HCT116 (cell line): ENCODE results near the gene BPIFB6. TPM values are rescaled to one million over a fixed set of nuclear protein-coding genes. Genes with fewer than 3 reads are reported as not detected.

Experiments used
- ATAC-seq: fragments of 200-7000 bp; cut with Tn5 transposase; 2 replicates; pipeline ENCODE4 v1.9.1; 2020; ENCODE audit warnings: mild to moderate bottlenecking, moderate library complexity
- BruUV-seq: library from RNA; stranded (reverse); fragments of 400-500 nt; replicated peaks from 2 replicates; lab custom pipeline; 2021; lab: Mats Ljungman, UMichigan
- CTCF ChIA-PET: fragments of 300-600 bp; sonication (Branson Sonifier 250); formaldehyde crosslinking; loops from one replicate; lab custom pipeline; 2021; ENCODE audit warnings: antibody characterized with exemption; lab: Charles Lee
- POLR2A ChIA-PET: fragments of 300-600, 350-600 bp; sonication (Branson Sonifier 250); formaldehyde crosslinking; loops from one replicate; lab custom pipeline; 2021; ENCODE audit warnings: antibody characterized with exemption; lab: Charles Lee
- RAD21 ChIA-PET, 2 experiments: fragments of 300-600 bp; sonication (Branson Sonifier 250); formaldehyde crosslinking; loops; one replicate each; lab custom pipeline; 2023; ENCODE audit warnings: low total read pairs in 2 of 2; ENCODE audit not compliant: uncharacterized antibody in 2 of 2, unreplicated experiment in 2 of 2, low non-redundant PET in 1 of 2; lab: Charles Lee
- DNase-seq: peaks from one replicate; pipeline ENCODE4 v3.0.0-alpha.2; 2010; ENCODE audit warnings: low read depth, low spot score
- H2AFZ ChIP-seq: fragments of 200-600 bp; shearing (Covaris generic), sonication (generic); 2 replicates; pipeline ENCODE4 v1.6.1; 2017; ENCODE audit warnings: low read depth, mixed run types, mixed read lengths, antibody characterized with exemption, low read length; ENCODE audit not compliant: poor library complexity, severe bottlenecking
- H3K27ac ChIP-seq: 2 replicates; pipeline ENCODE4 v1.5.1; 2012; ENCODE audit warnings: low read depth, low read length
- H3K27me3 ChIP-seq: fragments of 200-600 bp; sonication (generic); 2 replicates; pipeline ENCODE4 v1.6.1; 2016; ENCODE audit warnings: mixed run types, low read length, mixed read lengths; ENCODE audit not compliant: insufficient read depth
- H3K36me3 ChIP-seq, 2 experiments: fragments of 200-500 bp in 1 of 2; fragments of 200-600 bp in 1 of 2; sonication (Bioruptor generic) in 1 of 2; sonication (generic) in 1 of 2; 2 replicates each; pipeline versions ENCODE4 v1.5.1 to v1.6.1; 2014 to 2016; ENCODE audit warnings: low read length in 2 of 2, inconsistent platforms in 1 of 2, mixed read lengths in 1 of 2, mixed run types in 1 of 2; ENCODE audit not compliant: insufficient read depth in 2 of 2, control insufficient read depth in 1 of 2
- H3K4me1 ChIP-seq, 2 experiments: fragments of 200-600 bp in 1 of 2; sonication (generic) in 1 of 2; 2 replicates each; pipeline versions ENCODE4 v1.5.1 to v1.6.1; 2012 to 2017; ENCODE audit warnings: low read length in 2 of 2, inconsistent platforms in 1 of 2, mild to moderate bottlenecking in 1 of 2, mixed read lengths in 1 of 2, mixed run types in 1 of 2, moderate library complexity in 1 of 2; ENCODE audit not compliant: insufficient read depth in 2 of 2, control insufficient read depth in 1 of 2
- H3K4me2 ChIP-seq: fragments of 200-600 bp; sonication (generic); 2 replicates; pipeline ENCODE4 v1.6.1; 2017; ENCODE audit warnings: mixed run types, low read length, mixed read lengths
- H3K4me3 ChIP-seq, 2 experiments: fragments of 200-600 bp in 1 of 2; sonication (generic) in 1 of 2; replicated peaks in 1 of 2; 2 replicates each; pipeline ENCODE4 v1.5.1; 2011 to 2016; ENCODE audit warnings: low read length in 2 of 2, control low read depth in 1 of 2, low read depth in 1 of 2, mild to moderate bottlenecking in 1 of 2, mixed read lengths in 1 of 2, mixed run types in 1 of 2
- H3K79me2 ChIP-seq: fragments of 200-600 bp; sonication (generic); 2 replicates; pipeline ENCODE4 v1.6.1; 2017; ENCODE audit warnings: mild to moderate bottlenecking, mixed run types, low read length, moderate library complexity, mixed read lengths; ENCODE audit not compliant: insufficient read depth
- H3K9ac ChIP-seq: fragments of 200-600 bp; sonication (generic); 2 replicates; pipeline ENCODE4 v1.6.1; 2016; ENCODE audit warnings: low read length, mixed read lengths
- H3K9me2 ChIP-seq: fragments of 200-600 bp; sonication (generic), shearing (Covaris generic); 2 replicates; pipeline ENCODE4 v1.6.1; 2017; ENCODE audit warnings: mixed run types, mild to moderate bottlenecking, moderate library complexity; ENCODE audit not compliant: insufficient read depth
- H3K9me3 ChIP-seq, 2 experiments: fragments of 200-500 bp in 1 of 2; fragments of 200-600 bp in 1 of 2; sonication (Bioruptor generic) in 1 of 2; sonication (generic) in 1 of 2; 2 replicates each; pipeline ENCODE4 v1.6.1; 2014 to 2017; ENCODE audit warnings: low read length in 2 of 2, mixed read lengths in 2 of 2, inconsistent platforms in 1 of 2, low read depth in 1 of 2, mild to moderate bottlenecking in 1 of 2, mixed run types in 1 of 2, moderate library complexity in 1 of 2; ENCODE audit not compliant: control insufficient read depth in 1 of 2, insufficient read depth in 1 of 2
- H4K20me1 ChIP-seq: fragments of 200-600 bp; sonication (generic), shearing (Covaris generic); 2 replicates; pipeline ENCODE4 v1.6.1; 2017; ENCODE audit warnings: mixed run types, mild to moderate bottlenecking, moderate library complexity; ENCODE audit not compliant: insufficient read depth
- CEBPB ChIP-seq: IDR thresholded peaks from 2 replicates; pipeline ENCODE4 v1.6.1; 2012; ENCODE audit warnings: low read depth
- EGR1 ChIP-seq: IDR thresholded peaks from 2 replicates; pipeline ENCODE4 v1.6.1; 2012; ENCODE audit warnings: low read depth
- ELF1 ChIP-seq: IDR thresholded peaks from 2 replicates; pipeline ENCODE4 v1.6.1; 2012; ENCODE audit warnings: low read depth, borderline replicate concordance
- EZH2 ChIP-seq: fragments of 200-600 bp; sonication (generic); IDR thresholded peaks from 2 replicates; pipeline ENCODE4 v1.6.1; 2017; ENCODE audit warnings: antibody characterized with exemption, mixed run types
- FOSL1 ChIP-seq: IDR thresholded peaks from 2 replicates; pipeline ENCODE4 v1.6.1; 2012; ENCODE audit warnings: low read depth
- JUND ChIP-seq: IDR thresholded peaks from 2 replicates; pipeline ENCODE4 v1.6.1; 2012
- ZBTB33 ChIP-seq: IDR thresholded peaks from 2 replicates; pipeline ENCODE4 v1.6.1; 2011; ENCODE audit warnings: mild to moderate bottlenecking, low read length, moderate library complexity; ENCODE audit not compliant: insufficient replicate concordance; ENCODE audit errors: extremely low read depth
- intact Hi-C: fragments of 100-400 bp; cut with micrococcal nuclease; formaldehyde crosslinking; loops from 2 replicates; pipeline ENCODE4 v1.10.0; 2022
- total RNA-seq: library from RNA; stranded (reverse); gene quantifications from one replicate; pipeline ENCODE4 v1.2.1, GENCODE V29; 2021; ENCODE audit not compliant: unreplicated experiment

The BPIFB6 gene
- total RNA-seq, 1 experiment from 2014 or later: not detected

- TF ChIP-seq ZBTB33: no peak
- no peak for TF ChIP-seq CEBPB
- TF ChIP-seq EZH2: no peak
Observed at GRCh38 chr20:33067806-33068205, 36.4 kb downstream of the BPIFB6 start (continued).

- ATAC-seq: no peak
- no peak for DNase-seq
- Histone ChIP-seq H3K79me2 (no peaks in the 10 kb centered on the region), H3K9ac (no peak overlapping the region), H3K4me3 (no peak overlapping the region), H3K27me3 (no peaks in the 10 kb centered on the region), H3K27ac (no peak overlapping the region), H3K4me2 (no peak overlapping the region), H3K9me2 (no peaks in the 10 kb centered on the region), H2AFZ (no peak overlapping the region), H3K36me3 (no peaks in the 10 kb centered on the region), H3K9me3 (no peaks in the 10 kb centered on the region), H4K20me1 (no peaks in the 10 kb centered on the region), H3K4me1 (no peaks in the 10 kb centered on the region)
- no peak for TF ChIP-seq ELF1
- TF ChIP-seq EGR1: no peak
- TF ChIP-seq FOSL1: no peak
- TF ChIP-seq JUND: no peak
- POLR2A ChIA-PET: no interaction called here
- CTCF ChIA-PET: interaction anchor here (0.9 kb wide), 1 partner anchor 8 kb away, joined by 5 read pairs; no protein-coding TSS in a partner anchor
- RAD21 ChIA-PET: no interaction called here
- intact Hi-C loops: no loop called here
- BruUV-seq: no TSS peak
Observed at GRCh38 chr20:33068251-33068939, 36.9 kb downstream of the BPIFB6 start.
